HG03354 (cell line): ENCODE data around the gene PLAU.
A peak's percentile ranks its signal among the peaks of the same experiment; 100 is the strongest.

Source experiments
- ATAC-seq: cut with Tn5 transposase; IDR thresholded peaks from one replicate; pipeline ENCODE4 v1.9.1; 2021; ENCODE audit warnings: mild to moderate bottlenecking; ENCODE audit not compliant: unreplicated experiment, poor library complexity, severe bottlenecking

The PLAU gene

GRCh38 chr10:73910764-73911552 is at the start of gene PLAU:
TSS of gene PLAU (plus strand) at chr10:73911132. CDS start at chr10:73911556, 424 bp downstream.
- ATAC-seq = peak; percentile 49

- no peak for ATAC-seq
These were observed 48.9 kb upstream of the PLAU start for GRCh38 chr10:73862011-73862410.

GRCh38 chr10:73863039-73863817 is 47.7 kb upstream of the PLAU start:
- ATAC-seq = no peak

- ATAC-seq = no peak
These were observed 46.7 kb upstream of the PLAU start for GRCh38 chr10:73864229-73864628.

GRCh38 chr10:73865107-73865458 is 45.8 kb upstream of the PLAU start:
- ATAC-seq = no peak

GRCh38 chr10:73865459-73866442 is 45.2 kb upstream of the PLAU start:
- ATAC-seq = peak; percentile 68

- ATAC-seq = no peak
These were observed 44.3 kb upstream of the PLAU start for GRCh38 chr10:73866621-73867020.

GRCh38 chr10:73867126-73867807 is 43.7 kb upstream of the PLAU start:
- no peak for ATAC-seq

- ATAC-seq = no peak
These were observed 42.9 kb upstream of the PLAU start for GRCh38 chr10:73867871-73868631.

- ATAC-seq = no peak
These were observed 42.2 kb upstream of the PLAU start for GRCh38 chr10:73868655-73869195.

GRCh38 chr10:73871295-73872189 is 39.4 kb upstream of the PLAU start:
- ATAC-seq = no peak

GRCh38 chr10:73872190-73872710 is 38.7 kb upstream of the PLAU start:
- no peak for ATAC-seq

GRCh38 chr10:73873142-73873837 is 37.6 kb upstream of the PLAU start:
- ATAC-seq = no peak

- no peak for ATAC-seq
These were observed 37.1 kb upstream of the PLAU start for GRCh38 chr10:73873838-73874215.

GRCh38 chr10:73874267-73875138 is 36.4 kb upstream of the PLAU start, which contains the start of gene CAMK2G:
TSS of gene CAMK2G (minus strand) at chr10:73874555. CDS start at chr10:73874461, 94 bp downstream.
- peak; percentile 86 for ATAC-seq

- ATAC-seq = peak; percentile 7
These were observed 35.8 kb upstream of the PLAU start for GRCh38 chr10:73875139-73875475.
